Nephron progenitor cell (in vitro differentiated cells): ENCODE results near the gene ATP10D.
A peak's percentile ranks its signal among the peaks of the same experiment; 100 is the strongest.
"Not testable (repeated sequence)": the region's sequence is repeated elsewhere in the genome, so short reads cannot be mapped to it uniquely, and the experiment has no call there.

Source experiments
- DNase-seq: peaks from one replicate; pipeline ENCODE4 v3.0.0; 2021
- H3K27ac Mint-ChIP-seq: 2 replicates; pipeline ENCODE4 v1.8.0; 2021; ENCODE audit warnings: mild to moderate bottlenecking, moderate library complexity, mixed read lengths
- H3K27me3 Mint-ChIP-seq: 2 replicates; pipeline ENCODE4 v1.8.0; 2021; ENCODE audit warnings: mild to moderate bottlenecking, low read depth, mixed read lengths; ENCODE audit not compliant: poor library complexity
- H3K36me3 Mint-ChIP-seq: 2 replicates; pipeline ENCODE4 v1.8.0; 2021; ENCODE audit warnings: low read depth, mixed read lengths
- H3K4me1 Mint-ChIP-seq: 2 replicates; pipeline ENCODE4 v1.8.0; 2021; ENCODE audit warnings: mixed read lengths
- H3K4me3 Mint-ChIP-seq: 2 replicates; pipeline ENCODE4 v1.8.0; 2021; ENCODE audit warnings: mild to moderate bottlenecking, moderate library complexity, mixed read lengths
- H3K9me3 Mint-ChIP-seq: 2 replicates; pipeline ENCODE4 v1.8.0; 2021; ENCODE audit warnings: mild to moderate bottlenecking, moderate library complexity, mixed read lengths
- TF ChIP-seq, protein P1 (sequence below): fragments of 200-600 bp; sonication (generic); IDR thresholded peaks from 2 replicates; pipeline ENCODE4 v1.5.0; 2021; ENCODE audit warnings: antibody characterized with exemption

ATP10D gene

GRCh38 chr4:47482326-47482725 lies 2.7 kb upstream of the ATP10D start:
- H3K27ac Mint-ChIP-seq: no peak overlapping the region
- peaks cover 9% of the 10 kb centered on the region for H3K27me3 Mint-ChIP-seq
- no peaks in the 10 kb centered on the region for H3K36me3 Mint-ChIP-seq
- H3K4me3 Mint-ChIP-seq: no peak overlapping the region
- no peak for DNase-seq
- H3K4me1 Mint-ChIP-seq: peaks cover 21% of the 10 kb centered on the region
- TF ChIP-seq, protein P1, sequence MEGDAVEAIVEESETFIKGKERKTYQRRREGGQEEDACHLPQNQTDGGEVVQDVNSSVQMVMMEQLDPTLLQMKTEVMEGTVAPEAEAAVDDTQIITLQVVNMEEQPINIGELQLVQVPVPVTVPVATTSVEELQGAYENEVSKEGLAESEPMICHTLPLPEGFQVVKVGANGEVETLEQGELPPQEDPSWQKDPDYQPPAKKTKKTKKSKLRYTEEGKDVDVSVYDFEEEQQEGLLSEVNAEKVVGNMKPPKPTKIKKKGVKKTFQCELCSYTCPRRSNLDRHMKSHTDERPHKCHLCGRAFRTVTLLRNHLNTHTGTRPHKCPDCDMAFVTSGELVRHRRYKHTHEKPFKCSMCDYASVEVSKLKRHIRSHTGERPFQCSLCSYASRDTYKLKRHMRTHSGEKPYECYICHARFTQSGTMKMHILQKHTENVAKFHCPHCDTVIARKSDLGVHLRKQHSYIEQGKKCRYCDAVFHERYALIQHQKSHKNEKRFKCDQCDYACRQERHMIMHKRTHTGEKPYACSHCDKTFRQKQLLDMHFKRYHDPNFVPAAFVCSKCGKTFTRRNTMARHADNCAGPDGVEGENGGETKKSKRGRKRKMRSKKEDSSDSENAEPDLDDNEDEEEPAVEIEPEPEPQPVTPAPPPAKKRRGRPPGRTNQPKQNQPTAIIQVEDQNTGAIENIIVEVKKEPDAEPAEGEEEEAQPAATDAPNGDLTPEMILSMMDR: no peak
- no peaks in the 10 kb centered on the region for H3K9me3 Mint-ChIP-seq

GRCh38 chr4:47483745-47484144 lies 1.3 kb upstream of the ATP10D start:
- TF ChIP-seq, protein P1: no peak
- no peak for DNase-seq
- Mint-ChIP-seq H3K4me3 (peak overlapping the region; percentile 96), H3K4me1 (peaks cover 21% of the 10 kb centered on the region), H3K27ac (no peak overlapping the region), H3K9me3 (peaks cover 3% of the 10 kb centered on the region), H3K27me3 (peaks cover 9% of the 10 kb centered on the region), H3K36me3 (peaks cover 2% of the 10 kb centered on the region)

- TF ChIP-seq, protein P1: no peak
- H3K4me3 Mint-ChIP-seq: peak overlapping the region; percentile 96
- no peak overlapping the region for H3K27ac Mint-ChIP-seq
- peaks cover 6% of the 10 kb centered on the region for H3K36me3 Mint-ChIP-seq
- DNase-seq: no peak
- H3K9me3 Mint-ChIP-seq: peaks cover 7% of the 10 kb centered on the region
- H3K4me1 Mint-ChIP-seq: peaks cover 21% of the 10 kb centered on the region
- H3K27me3 Mint-ChIP-seq: peaks cover 9% of the 10 kb centered on the region
Observed at GRCh38 chr4:47484168-47484567, 907 bp upstream of the ATP10D start.

DNA sequence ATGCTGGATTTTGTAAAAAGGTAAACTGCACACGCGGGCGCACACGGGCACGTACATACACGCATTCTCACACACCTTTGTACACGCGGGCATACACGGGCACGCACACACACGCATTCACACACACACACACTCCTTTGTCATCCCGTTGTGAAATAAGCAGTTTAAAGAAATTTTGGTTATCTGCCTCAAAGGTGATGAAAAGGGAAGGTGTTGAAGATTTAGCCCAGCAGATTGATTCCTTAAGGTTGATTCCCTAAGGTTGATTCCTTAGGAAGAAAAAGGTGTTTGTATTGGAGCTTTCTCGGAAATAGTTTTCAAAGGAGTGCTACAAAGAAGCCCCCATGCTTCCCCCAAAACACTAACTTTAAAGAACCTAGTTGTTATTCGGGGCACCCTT lies 693 bp downstream of the ATP10D start:
- H3K27ac Mint-ChIP-seq: peak overlapping the region; percentile 94
- H3K36me3 Mint-ChIP-seq: peaks cover 6% of the 10 kb centered on the region
- TF ChIP-seq, protein P1: no peak

DNA sequence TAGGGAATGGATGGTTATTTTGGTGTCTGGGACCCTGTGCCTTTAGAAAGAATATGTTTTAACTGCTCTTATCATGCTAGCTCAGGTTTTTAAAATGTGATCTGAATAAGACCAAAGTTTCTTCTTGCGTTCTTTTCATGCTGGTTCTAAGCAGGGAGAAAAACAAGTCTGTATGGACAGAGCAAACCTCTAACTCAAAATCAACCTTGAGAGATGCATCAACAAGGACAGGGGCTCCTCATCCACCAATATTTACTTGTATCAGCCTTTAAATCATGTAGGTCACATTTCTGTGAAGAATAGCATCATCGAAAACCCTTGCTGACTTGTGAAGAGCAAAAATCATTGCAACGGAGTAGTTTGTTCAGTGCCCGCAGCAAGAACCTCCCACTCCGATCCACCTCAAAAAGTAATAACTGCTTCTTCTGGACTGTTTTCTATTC lies 1.2 kb downstream of the ATP10D start:
- peaks cover 9% of the 10 kb centered on the region for H3K27me3 Mint-ChIP-seq
- TF ChIP-seq, protein P1: no peak
- peak overlapping the region; percentile 96 for H3K4me3 Mint-ChIP-seq
- H3K9me3 Mint-ChIP-seq: peaks cover 10% of the 10 kb centered on the region
- H3K27ac Mint-ChIP-seq: no peak overlapping the region
- peaks cover 21% of the 10 kb centered on the region for H3K4me1 Mint-ChIP-seq
- H3K36me3 Mint-ChIP-seq: peaks cover 6% of the 10 kb centered on the region
- DNase-seq: no peak

More for the DNA sequence above, 693 bp downstream of the ATP10D start:
- DNase-seq: no peak
- H3K9me3 Mint-ChIP-seq: peaks cover 10% of the 10 kb centered on the region
- peak overlapping the region; percentile 96 for H3K4me3 Mint-ChIP-seq
- peaks cover 9% of the 10 kb centered on the region for H3K27me3 Mint-ChIP-seq
- H3K4me1 Mint-ChIP-seq: peaks cover 21% of the 10 kb centered on the region

DNA sequence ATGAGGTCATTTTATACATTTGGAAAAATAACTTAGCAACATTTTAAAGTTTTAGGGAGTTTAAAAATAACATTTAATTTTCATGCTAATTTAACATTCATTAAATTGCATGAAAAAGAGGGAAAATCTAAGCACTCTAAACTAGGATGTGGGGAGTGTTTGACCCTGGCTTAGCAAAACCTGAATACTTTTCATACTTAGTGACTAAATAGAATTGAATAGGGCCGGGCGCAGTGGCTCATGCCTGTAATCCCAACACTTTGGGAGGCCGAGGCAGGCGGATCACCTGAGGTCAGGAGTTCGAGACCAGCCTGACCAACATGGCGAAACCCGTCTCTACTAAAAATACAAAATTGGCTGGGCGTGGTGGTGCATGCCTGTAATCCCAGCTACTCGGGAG lies 1.7 kb downstream of the ATP10D start:
- peaks cover 10% of the 10 kb centered on the region for H3K9me3 Mint-ChIP-seq
- peak overlapping the region; percentile 96 for H3K4me3 Mint-ChIP-seq
- H3K27me3 Mint-ChIP-seq, H3K36me3 Mint-ChIP-seq, H3K27ac Mint-ChIP-seq, DNase-seq: not testable (repeated sequence)
- H3K4me1 Mint-ChIP-seq: peaks cover 25% of the 10 kb centered on the region
